Embryonic facial prominence (tissue), 1 donor: ENCODE results near the gene SSTR1.

ENCODE experiments used
- DNase-seq: peaks from one replicate; pipeline ENCODE4 v3.0.0-alpha.2; 2016; ENCODE audit errors: extremely low spot score

SSTR1 gene

GRCh38 chr14:38202444-38203191 is 5.1 kb upstream of the SSTR1 start:
- no peak for DNase-seq

- DNase-seq, result no peak
Measured at GRCh38 chr14:38203929-38204718, 3.6 kb upstream of the SSTR1 start.

GRCh38 chr14:38204719-38205115 is 3.0 kb upstream of the SSTR1 start:
- DNase-seq, result no peak

DNA sequence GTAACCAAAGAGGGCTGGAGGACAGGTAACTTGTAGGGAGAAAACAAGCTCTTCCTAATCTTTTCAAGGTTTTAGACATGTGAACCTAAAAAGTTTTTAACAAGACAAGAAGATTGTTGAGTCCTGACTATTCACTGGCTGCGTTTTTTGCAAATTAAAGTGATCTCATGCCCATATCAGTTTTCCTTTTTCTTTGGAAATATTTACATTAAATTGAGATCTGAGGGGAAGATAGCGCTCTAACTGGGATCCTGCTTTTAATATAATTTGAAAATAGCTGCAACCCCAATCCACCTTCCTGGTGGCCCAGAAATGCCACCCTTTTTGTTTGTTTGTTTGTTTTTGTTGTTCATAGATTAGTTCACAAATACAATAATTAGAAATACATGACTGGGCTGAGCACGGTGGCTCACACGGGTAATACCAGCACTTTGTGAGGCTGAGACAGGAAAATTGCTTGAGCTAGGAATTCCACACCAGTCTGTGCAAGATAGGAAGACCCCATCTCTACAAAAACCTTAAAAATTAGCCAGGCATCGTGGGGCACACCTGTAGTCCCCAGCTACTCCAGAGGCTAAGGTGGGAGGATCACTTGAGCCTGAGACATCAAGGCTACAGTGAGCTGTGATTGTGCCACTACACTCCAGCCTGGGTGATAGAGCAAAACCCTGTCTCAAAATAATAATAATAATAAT is 2.4 kb upstream of the SSTR1 start:
- no peak for DNase-seq

DNA sequence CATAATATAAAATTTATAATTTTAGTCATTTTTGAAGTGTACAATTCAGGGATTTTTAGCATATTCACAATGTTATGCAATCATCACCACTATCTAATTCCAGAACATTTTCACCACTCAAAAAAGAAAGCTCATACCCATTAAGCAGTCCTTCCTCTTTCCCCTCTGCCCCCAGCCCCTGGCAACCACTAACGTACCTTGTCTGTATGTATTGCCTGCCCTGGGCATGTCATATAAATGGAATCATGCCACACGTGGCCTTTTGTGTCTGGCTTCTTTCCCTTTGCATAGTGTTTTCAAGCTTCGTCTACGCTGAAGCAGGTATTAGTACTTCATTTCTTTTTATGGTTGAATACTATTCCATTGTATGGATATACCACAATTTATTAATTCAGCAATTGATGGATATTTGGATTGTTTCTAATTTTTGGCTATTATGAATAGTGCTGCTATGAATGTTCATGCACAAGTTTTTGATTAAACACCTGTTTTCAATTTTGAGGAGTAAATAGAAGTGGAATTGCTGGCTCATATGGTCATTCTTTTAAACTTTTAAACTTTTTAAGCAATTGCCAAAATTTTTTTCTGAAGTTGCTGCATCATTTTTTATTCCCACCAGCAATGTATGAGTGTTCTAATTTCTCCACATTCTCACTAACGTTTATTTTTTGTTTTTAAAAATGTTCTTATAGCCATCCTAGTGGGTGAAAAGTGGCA is 1.6 kb upstream of the SSTR1 start:
- DNase-seq, result no peak

- no peak for DNase-seq
Measured at GRCh38 chr14:38206689-38207376, 871 bp upstream of the SSTR1 start.

DNA sequence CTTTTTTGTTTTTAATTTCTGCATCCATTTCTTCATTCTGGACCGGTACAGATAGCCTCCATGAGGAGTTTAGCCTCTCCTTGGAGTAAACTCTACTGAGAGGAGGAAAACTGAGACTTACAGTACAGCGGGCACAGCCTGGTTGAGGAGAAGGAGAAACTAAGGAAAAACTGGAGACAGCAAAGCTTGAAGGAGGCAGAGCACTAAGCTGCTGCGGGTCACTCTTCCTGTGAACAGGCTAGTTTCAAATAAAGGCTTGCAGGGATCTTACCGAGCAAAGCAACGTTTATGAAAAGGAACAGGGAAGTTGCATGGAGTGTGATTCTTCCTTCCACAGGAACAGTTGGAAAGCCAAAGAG is 348 bp upstream of the SSTR1 start:
- no peak for DNase-seq

DNA sequence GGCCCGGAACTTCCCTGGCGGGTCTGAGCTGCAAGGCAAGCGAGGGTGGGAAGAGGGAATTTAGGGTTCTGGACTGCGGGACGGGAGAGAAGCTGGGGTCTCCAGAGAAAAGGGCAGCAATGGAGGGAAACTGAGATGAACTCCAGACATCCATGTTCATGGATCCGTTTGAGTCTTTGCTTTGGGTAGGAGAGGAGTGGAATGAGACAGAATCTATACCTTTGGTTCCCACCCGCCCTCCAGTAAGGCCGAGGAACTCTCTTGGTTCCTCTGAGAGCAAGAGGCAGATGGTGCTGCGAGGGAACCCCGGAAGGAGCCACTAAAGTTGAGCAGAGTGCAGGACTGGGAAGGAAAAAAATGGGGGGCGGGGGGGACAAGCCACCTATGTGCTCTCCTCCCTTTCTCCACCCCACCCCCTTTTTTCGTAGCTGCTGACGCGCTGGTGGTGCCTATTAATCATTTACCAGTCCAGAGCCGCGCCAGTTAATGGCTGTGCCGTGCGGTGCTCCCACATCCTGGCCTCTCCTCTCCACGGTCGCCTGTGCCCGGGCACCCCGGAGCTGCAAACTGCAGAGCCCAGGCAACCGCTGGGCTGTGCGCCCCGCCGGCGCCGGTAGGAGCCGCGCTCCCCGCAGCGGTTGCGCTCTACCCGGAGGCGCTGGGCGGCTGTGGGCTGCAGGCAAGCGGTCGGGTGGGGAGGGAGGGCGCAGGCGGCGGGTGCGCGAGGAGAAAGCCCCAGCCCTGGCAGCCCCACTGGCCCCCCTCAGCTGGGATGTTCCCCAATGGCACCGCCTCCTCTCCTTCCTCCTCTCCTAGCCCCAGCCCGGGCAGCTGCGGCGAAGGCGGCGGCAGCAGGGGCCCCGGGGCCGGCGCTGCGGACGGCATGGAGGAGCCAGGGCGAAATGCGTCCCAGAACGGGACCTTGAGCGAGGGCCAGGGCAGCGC is 1.2 kb downstream of the SSTR1 start:
- no peak for DNase-seq

- DNase-seq, result no peak
Measured at GRCh38 chr14:38209572-38210557, 2.2 kb downstream of the SSTR1 start.

DNA sequence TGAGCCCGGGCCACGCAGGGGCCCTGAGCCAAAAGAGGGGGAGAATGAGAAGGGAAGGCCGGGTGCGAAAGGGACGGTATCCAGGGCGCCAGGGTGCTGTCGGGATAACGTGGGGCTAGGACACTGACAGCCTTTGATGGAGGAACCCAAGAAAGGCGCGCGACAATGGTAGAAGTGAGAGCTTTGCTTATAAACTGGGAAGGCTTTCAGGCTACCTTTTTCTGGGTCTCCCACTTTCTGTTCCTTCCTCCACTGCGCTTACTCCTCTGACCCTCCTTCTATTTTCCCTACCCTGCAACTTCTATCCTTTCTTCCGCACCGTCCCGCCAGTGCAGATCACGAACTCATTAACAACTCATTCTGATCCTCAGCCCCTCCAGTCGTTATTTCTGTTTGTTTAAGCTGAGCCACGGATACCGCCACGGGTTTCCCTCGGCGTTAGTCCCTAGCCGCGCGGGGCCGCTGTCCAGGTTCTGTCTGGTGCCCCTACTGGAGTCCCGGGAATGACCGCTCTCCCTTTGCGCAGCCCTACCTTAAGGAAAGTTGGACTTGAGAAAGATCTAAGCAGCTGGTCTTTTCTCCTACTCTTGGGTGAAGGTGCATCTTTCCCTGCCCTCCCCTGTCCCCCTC is 3.0 kb downstream of the SSTR1 start:
- no peak for DNase-seq

DNA sequence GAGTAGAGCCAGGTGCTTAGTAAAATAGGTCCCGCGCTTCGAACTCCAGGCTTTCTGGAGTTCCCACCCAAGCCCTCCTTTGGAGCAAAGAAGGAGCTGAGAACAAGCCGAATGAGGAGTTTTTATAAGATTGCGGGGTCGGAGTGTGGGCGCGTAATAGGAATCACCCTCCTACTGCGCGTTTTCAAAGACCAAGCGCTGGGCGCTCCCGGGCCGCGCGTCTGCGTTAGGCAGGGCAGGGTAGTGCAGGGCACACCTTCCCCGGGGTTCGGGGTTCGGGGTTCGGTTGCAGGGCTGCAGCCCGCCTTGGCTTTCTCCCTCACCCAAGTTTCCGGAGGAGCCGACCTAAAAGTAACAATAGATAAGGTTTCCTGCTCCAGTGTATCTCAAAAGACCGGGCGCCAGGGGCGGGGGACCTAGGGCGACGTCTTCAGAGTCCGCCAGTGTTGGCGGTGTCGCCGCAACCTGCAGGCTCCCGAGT is 3.6 kb downstream of the SSTR1 start:
- DNase-seq, result no peak

DNA sequence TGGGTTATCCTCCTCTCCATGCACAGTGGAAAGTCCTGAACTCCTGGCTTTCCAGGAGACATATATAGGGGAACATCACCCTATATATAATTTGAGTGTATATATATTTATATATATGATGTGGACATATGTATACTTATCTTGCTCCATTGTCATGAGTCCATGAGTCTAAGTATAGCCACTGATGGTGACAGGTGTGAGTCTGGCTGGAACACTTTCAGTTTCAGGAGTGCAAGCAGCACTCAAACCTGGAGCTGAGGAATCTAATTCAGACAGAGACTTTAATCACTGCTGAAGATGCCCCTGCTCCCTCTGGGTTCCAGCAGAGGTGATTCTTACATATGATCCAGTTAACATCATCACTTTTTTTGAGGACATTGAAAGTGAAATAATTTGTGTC is 4.4 kb downstream of the SSTR1 start:
- DNase-seq, result no peak

GRCh38 chr14:38213001-38213400 is 5.3 kb downstream of the SSTR1 start:
- no peak for DNase-seq

DNA sequence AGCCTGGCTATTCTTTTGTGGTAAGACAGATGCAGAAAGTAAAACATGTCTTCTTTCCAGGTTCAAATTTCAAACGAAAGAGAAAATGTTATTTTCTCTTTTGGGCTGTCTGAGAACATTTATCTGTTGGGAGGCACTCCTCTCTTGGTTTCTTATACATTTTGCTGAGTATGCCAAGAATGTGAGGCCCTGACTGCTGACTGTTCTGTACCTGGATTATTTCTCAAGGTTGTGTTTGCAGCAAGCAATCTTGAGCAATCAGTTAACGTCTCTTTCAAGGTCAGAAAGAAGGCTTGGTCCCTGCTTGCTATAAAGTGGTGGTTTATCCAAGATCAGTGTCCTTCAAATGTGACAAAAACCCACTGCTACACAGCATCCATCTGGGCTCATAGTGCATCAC is 9.8 kb downstream of the SSTR1 start:
- no peak for DNase-seq

- no peak for DNase-seq
Measured at GRCh38 chr14:38221077-38221476, 13.4 kb downstream of the SSTR1 start.

DNA sequence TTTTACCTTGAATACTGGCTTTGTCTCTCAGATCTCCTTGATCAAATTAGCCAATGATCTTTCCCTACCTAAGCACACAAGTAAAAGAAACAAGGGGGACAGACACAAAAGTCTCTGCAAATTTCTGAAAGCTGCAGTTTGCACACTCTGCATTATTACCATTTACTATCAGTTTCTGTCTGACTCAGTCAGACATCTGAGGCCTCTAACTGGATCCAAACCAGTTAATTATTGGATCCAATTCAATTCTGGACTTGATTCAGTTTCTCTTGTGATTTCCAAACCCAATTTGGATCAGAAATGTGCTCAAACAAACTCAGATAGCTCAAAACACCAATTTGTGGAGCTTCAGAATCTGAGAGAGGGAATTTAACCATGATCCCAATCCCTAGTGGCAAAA is 16.6 kb downstream of the SSTR1 start:
- no peak for DNase-seq

DNA sequence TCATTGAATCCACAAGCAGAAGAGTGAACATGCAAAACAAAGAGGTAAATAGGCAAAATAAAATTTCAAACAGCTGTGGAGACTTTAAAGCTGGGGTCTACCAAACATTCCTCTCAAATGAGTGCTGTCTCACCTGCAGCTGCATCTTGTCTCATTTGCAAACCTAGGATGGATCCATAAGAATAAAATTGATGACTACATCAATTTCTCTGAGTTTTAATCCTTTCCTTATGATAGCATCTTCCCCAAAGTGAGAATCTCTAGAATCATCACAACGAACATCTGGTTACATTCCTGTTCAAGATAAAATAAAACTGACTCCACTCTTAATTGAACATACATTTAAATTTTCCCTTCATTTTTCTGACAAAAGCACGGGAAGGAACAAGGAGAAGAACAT is 18.2 kb downstream of the SSTR1 start:
- no peak for DNase-seq

- no peak for DNase-seq
Measured at GRCh38 chr14:38226366-38226765, 18.7 kb downstream of the SSTR1 start.

DNA sequence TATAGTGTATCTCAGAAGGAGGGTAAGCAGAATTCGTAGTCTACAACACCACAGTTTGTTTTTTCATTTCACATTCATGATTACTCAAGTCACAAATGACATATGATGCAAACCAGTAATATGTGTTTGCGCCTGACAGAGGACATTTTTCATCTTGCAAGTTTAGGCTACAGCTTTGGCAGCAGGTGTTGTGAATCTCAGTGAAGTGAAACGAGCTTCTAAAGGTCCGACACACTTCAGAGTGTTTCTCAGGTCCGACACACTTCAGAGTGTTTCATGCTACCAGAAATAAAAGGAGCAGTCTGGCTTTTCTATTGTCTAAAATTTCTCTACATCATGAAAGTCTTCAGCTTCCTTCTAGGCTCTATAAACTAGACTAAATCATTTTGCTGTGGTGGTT is 25.5 kb downstream of the SSTR1 start:
- DNase-seq, result no peak
